ENCODE data around the gene BBLN.
"Not testable (repeated sequence)": the region's sequence is repeated elsewhere in the genome, so short reads cannot be mapped to it uniquely, and the experiment has no call there.

The BBLN gene

DNA sequence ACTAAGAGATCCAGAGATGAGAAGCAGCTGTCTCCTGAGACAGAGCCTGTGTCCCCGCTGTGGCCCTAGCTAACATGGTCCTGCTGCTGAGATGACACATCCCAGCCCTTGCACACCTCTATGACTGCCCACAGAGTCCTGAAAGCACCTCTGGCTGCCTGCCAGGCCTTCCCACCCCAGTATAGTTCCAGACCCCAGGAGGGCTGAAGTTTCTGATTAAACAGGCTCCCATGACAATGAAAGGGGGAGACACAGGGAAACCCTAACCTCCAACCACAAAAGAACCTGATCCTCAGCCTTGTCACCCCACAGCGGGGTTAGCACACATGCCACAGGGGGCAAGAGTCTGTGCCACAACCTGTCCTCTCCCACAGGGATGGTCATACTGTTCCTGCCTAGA lies 15.7 kb downstream of the BBLN start:
- Histone ChIP-seq H3K9ac (ENCODE audit: low read depth, low read length) (no peak overlapping the region), H3K9me3 (ENCODE audit: control insufficient read depth, insufficient read depth, low read length) (no peaks in the 10 kb centered on the region), H3K36me3 (ENCODE audit: insufficient read depth, low read length) (peaks cover 21% of the 10 kb centered on the region), H3K4me1 (ENCODE audit: insufficient read depth, low read length) (no peaks in the 10 kb centered on the region)

DNA sequence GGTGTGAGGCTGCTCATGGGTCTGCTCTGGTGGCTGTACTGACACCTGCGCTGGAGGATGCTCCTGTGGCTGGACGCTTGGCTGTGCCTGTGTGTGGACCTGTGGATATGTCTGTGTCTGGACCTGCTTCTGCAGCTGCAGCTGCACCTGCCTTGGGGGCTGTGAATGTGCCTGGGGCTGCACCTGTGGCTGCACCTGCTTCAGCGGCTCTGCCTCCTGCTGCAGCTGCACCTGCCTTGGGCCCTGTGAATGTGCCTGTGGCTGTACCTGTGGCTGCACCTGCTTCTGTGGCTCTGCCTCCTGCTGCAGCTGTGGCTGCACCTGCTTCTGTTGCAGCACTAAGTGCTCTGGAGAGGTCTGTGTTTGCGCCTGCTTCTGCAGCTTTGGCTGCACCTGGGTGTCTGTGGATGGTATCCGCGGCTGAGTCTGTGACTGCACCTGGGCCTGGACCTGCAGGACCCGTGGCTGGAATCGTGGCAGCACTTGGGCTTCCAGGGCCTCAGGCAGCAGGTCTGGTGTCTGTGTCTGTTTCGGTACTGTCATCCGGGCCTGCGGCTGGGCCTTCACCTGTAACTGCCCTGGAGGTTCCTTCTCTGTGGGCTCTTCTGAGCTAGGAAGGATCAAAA lies 18.9 kb downstream of the BBLN start:
- no peak overlapping the region for H3K9ac ChIP-seq (ENCODE audit: low read depth, low read length)
- no peaks in the 10 kb centered on the region for H3K9me3 ChIP-seq (ENCODE audit: control insufficient read depth, insufficient read depth, low read length)
- H3K36me3 ChIP-seq (ENCODE audit: insufficient read depth, low read length) = peaks cover 21% of the 10 kb centered on the region
- no peaks in the 10 kb centered on the region for H3K4me1 ChIP-seq (ENCODE audit: insufficient read depth, low read length)

DNA sequence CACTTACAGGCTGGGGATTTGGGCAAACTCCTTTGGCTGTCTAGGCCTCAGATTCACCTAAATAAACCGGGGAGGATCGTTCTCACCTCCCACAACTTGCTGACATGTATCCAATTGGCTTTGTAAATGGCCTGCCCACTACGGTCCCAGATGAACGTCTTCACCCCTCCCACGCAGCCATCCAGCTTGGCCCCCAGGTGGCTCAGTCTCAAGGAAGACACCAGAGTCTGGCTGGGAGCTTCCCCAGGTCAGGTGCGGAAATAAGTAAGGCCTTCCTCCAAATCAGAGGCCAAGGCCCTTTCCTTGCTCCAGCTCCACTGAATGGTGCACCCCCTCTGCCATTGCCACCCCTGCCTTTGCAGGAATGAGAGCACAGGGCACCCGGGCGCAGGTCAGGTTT lies 19.9 kb downstream of the BBLN start:
- Histone ChIP-seq H3K36me3 (ENCODE audit: insufficient read depth, low read length) (peaks cover 21% of the 10 kb centered on the region), H3K4me1 (ENCODE audit: insufficient read depth, low read length) (no peaks in the 10 kb centered on the region), H3K9me3 (ENCODE audit: control insufficient read depth, insufficient read depth, low read length) (no peaks in the 10 kb centered on the region), H3K9ac (ENCODE audit: low read depth, low read length) (no peak overlapping the region)

DNA sequence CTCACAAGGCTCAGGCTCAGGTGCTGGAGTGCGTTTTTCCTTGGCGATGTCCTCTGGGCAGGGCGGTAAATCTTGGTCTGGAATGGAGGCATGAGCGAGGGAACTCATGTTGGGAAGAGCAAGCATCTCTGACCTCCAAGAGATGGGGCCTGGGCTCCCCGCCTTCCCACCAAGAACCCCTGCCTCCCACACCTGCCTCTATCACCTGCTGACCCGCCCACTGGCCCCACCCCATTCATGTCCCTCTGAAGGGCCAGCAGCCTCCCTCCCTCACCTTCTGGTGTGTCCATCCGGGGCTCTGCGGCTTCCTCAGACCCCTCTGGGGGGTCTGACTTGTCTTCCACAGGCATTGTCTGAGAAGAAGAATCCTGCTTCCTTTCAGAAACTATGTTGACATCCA lies 20.4 kb downstream of the BBLN start:
- Histone ChIP-seq H3K9ac (ENCODE audit: low read depth, low read length) (no peak overlapping the region), H3K4me1 (ENCODE audit: insufficient read depth, low read length) (no peaks in the 10 kb centered on the region), H3K9me3 (ENCODE audit: control insufficient read depth, insufficient read depth, low read length) (no peaks in the 10 kb centered on the region), H3K36me3 (ENCODE audit: insufficient read depth, low read length) (peaks cover 21% of the 10 kb centered on the region)

DNA sequence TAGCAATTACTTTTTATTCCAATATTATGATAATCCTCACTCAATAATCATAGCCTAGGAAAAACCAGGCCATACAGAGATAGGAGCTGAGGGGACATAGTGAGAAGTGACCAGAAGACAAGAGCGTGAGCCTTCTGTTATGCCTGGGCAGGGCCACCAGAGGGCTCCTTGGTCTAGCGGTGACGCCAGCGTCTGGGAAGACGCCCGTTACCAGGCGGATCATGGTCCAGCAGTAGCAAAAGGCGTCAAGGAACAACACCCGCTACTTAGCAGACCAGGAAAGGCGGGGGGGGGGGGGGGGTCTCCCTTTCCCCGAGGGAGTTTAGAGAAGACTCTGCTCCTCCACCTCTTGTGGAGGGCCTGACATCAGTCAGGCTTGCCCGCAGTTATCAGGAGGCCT lies 21.4 kb downstream of the BBLN start:
- not testable (repeated sequence) for H3K4me1 ChIP-seq (ENCODE audit: insufficient read depth, low read length); H3K9ac ChIP-seq (ENCODE audit: low read depth, low read length); H3K9me3 ChIP-seq (ENCODE audit: control insufficient read depth, insufficient read depth, low read length)
- H3K36me3 ChIP-seq (ENCODE audit: insufficient read depth, low read length) = peaks cover 21% of the 10 kb centered on the region

DNA sequence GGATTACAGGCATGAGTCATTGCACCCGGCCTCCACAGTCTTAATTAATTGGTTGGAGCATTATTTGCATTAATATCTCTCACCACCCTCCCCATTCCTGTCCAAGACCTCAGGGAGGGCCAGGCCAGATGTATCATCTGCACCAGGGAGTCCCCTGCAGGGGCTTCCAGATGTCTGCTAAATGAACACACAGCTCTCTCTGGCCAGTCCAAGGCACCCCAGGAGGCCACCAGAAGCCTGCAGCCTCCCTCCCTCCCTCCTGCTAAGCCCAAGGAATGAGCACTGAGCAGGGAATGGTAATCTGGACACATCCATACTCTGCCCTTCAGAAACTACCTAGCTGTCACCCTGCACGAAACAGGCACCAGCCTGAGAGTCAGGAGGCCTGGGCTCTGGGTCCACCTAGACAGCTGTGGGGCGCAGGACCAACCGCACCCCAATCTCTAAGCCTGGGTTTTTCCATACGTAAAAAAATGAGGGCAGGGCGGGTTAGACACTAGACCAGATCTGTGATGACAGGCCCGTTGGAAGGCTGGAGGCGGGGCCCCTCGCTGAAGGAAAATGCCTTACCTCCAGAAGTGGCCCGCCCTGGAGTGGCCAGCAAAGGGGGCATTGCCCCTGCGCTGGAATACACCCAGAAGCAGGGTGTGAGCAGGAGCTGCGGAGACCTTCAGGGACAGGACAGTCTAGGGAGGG lies 23.0 kb downstream of the BBLN start:
- no peaks in the 10 kb centered on the region for H3K4me1 ChIP-seq (ENCODE audit: insufficient read depth, low read length)
- no peak overlapping the region for H3K9ac ChIP-seq (ENCODE audit: low read depth, low read length)
- H3K9me3 ChIP-seq (ENCODE audit: control insufficient read depth, insufficient read depth, low read length) = no peaks in the 10 kb centered on the region
- peaks cover 18% of the 10 kb centered on the region for H3K36me3 ChIP-seq (ENCODE audit: insufficient read depth, low read length)

DNA sequence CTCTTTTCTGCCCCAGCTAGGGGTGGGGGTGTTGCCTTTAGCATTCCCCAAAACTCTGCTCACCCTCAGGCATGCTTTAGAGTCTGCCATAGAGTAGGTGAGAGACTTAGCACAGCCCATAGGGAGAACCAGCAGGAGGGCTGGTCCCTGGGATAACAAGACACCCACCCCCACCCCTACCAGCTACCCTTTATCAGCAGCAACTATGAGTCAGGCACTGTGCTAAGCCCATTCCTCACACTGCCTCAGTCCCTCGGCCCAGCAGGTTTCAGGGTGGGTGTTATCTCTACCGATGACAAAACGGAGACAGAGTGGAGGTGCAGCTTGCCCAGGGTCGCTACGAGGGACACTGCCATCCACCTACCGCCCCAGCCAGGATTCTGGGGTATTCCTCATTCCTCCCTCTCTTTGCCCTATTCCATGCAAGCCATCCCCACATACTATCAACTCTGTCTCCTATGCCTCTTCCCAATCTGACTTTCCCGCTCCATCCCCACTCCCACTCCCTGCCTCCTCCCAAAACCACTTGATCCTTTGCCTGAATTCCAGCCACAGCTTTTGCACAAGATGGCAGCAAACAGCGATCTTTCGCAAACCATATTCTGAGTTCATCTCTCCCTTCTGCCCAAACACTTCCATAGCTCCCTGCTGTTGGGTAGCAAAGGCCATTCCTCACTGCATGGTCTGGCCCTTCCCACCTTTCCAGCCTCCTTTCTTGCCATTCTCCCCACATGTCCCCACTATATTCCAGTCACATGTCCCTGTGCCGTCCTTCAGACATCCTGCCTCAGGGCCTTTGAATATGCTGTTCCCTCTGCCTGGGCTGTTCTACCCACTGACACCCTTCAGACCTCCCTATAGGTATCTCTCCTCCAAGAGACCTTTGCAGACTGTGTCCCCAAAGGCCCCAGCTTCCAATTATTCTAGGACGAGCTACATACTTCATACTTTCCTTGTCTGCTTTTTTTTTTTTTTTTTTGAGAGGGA lies 26.2 kb downstream of the BBLN start:
- H3K4me1 ChIP-seq (ENCODE audit: insufficient read depth, low read length) = no peaks in the 10 kb centered on the region
- H3K36me3 ChIP-seq (ENCODE audit: insufficient read depth, low read length) = peaks cover 4% of the 10 kb centered on the region; the same call in 1 of the 2 replicates

DNA sequence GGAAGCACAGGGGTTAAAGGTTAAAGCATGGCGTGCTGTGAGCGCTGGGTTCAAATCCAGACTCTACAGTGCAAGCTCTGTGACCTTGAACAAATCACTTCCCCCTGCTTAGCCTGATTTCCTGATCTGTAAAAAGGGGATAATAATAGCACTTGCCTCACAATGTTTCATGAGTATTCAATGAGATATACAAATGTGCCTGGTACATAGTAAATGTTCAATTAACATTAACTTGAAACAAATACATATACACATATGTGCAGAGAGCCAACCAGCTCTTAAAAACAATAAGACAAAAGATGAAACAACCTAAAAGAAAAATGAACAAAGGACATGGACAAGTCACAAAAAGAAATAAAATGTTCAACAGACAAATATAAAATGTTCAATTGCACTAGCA lies 27.3 kb downstream of the BBLN start:
- H3K9ac ChIP-seq (ENCODE audit: low read depth, low read length) = no peak overlapping the region
- no peaks in the 10 kb centered on the region for H3K4me1 ChIP-seq (ENCODE audit: insufficient read depth, low read length)
- peaks cover 4% of the 10 kb centered on the region; the same call in 1 of the 2 replicates for H3K36me3 ChIP-seq (ENCODE audit: insufficient read depth, low read length)

More for the DNA sequence above, 26.2 kb downstream of the BBLN start:
- Histone ChIP-seq H3K9ac (ENCODE audit: low read depth, low read length) (no peak overlapping the region), H3K9me3 (ENCODE audit: control insufficient read depth, insufficient read depth, low read length) (no peaks in the 10 kb centered on the region)

DNA sequence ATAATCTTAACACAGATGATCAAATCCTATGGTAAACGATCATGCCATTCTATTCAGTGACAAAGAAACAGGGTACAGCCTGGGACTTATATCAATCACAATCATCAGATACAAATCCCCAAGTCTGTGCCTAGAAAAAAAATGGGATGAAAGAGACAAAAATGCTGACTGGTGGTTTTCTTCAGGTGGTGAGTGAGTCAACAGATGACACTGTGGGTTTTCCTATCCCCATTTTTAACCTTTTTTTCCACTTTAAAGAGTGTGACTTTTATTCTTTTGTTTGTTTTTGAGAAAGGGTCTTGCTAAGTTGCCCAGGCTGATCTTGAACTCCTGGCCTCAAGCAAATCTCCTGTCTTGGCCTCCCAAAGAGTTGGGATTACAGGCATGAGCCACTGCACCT lies 28.1 kb downstream of the BBLN start:
- H3K4me1 ChIP-seq (ENCODE audit: insufficient read depth, low read length) = no peaks in the 10 kb centered on the region
- no peaks in the 10 kb centered on the region for H3K9me3 ChIP-seq (ENCODE audit: control insufficient read depth, insufficient read depth, low read length)
- no peak overlapping the region for H3K9ac ChIP-seq (ENCODE audit: low read depth, low read length)
- H3K36me3 ChIP-seq (ENCODE audit: insufficient read depth, low read length) = peaks cover 4% of the 10 kb centered on the region; the same call in 1 of the 2 replicates

More for the DNA sequence above, 27.3 kb downstream of the BBLN start:
- H3K9me3 ChIP-seq (ENCODE audit: control insufficient read depth, insufficient read depth, low read length) = no peaks in the 10 kb centered on the region

DNA sequence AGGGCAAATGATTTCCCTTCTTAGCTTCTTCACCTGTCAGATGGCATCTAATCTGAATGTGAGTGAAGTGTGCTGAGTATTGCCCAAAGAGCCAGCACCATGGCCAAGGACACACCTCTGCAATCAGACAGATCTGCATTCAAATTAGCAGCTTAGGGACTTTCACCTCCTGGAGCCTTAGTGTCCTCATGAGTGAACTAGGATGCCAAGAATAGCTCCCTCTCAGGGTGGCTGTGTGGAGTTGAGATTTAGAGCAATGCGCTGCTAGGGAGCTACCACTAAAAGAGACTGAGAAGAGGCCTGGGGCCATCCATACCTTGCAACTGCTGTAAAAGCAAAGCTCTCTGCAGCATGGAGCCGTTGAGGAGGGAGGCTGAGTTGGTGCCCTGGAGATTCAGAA lies 29.9 kb downstream of the BBLN start:
- Histone ChIP-seq H3K4me1 (ENCODE audit: insufficient read depth, low read length) (no peaks in the 10 kb centered on the region), H3K9ac (ENCODE audit: low read depth, low read length) (no peak overlapping the region), H3K9me3 (ENCODE audit: control insufficient read depth, insufficient read depth, low read length) (no peaks in the 10 kb centered on the region), H3K36me3 (ENCODE audit: insufficient read depth, low read length) (peaks cover 4% of the 10 kb centered on the region; the same call in 1 of the 2 replicates)

DNA sequence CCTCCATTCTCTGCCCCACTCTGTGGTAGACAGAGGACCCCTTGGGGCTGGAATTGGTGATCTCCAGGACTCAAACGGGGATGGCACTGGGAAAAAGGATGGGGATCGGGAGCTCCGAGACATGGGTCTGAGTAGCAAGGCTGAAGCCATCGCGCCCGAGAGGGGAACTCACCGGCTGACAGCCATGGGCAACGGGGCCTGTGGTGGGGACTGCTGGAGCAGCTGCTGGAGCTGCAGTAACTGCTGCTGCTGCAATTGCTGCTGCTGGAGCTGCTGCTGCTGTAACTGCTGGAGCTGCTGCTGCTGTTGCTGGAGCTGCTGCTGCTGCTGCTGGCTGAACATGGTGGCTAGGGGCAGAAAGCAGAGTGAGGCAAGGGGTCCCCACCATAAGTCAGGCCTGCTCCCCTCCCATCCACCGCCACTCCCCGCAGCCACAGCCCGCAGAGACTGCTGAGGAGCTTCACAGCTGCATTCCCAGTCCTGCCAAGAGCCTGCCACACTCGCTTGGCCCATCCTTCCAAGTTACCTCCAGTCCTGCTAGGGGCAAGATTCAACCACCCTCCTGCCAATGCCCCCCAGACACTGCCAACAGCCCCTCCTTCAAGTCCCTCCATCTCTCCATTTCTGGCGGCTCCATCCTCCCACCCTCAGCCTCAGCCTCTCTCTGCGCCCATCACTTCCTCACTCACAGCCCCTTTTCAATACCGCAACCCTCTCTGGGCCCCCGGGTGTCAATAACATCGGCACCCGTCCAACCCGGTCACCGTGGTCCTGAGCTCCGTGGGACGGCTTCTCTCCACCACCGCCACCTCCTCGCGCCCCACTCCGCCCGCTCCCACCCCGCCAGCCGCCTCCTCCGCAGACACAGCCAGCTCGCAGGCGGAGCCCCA lies 30.7 kb downstream of the BBLN start:
- Histone ChIP-seq H3K36me3 (ENCODE audit: insufficient read depth, low read length) (peaks cover 4% of the 10 kb centered on the region; the same call in 1 of the 2 replicates), H3K4me1 (ENCODE audit: insufficient read depth, low read length) (no peaks in the 10 kb centered on the region), H3K9me3 (ENCODE audit: control insufficient read depth, insufficient read depth, low read length) (no peaks in the 10 kb centered on the region)

DNA sequence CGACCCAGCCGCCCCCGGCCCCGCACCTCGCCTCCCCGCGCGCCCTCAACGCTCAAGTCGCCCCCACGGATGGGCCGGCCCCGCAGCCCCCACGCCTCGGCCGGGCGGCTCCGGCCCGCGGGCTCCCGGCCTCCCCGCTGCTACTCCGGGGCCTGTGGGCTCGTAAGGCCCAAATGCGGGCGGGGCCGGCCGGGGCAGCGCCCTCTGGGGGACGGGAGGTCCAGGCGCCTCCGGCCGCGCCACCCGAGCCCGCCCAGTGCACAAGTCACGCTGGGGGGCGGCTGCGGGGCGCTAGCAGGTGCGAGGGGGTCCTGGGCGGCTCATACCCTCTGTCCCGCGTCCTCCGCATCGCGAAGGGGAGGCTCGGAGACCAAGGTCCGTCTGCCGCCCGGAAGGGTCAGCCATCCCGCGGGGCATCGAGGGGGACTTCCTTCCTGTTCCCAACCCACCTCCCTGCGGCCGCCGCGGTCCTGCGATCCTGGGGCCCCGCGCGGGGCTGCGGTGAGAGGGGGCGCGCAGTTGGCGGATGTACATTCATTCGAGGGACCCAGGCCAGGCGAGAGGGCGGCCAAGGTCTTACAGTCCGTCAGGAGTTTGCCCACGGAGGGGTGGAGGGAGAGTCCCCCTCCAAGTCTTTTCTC lies 31.5 kb downstream of the BBLN start, which contains the start of gene CIZ1:
TSS of gene CIZ1 (minus strand) at position 167 of the 641 bp plus-strand sequence. CDS start 715 bp downstream, outside the sequence.
- H3K36me3 ChIP-seq (ENCODE audit: insufficient read depth, low read length) = peaks cover 4% of the 10 kb centered on the region; the same call in 1 of the 2 replicates
- H3K4me1 ChIP-seq (ENCODE audit: insufficient read depth, low read length) = no peaks in the 10 kb centered on the region
- peak within 1 kb of the TSS; percentile 92 for H3K9ac ChIP-seq (ENCODE audit: low read depth, low read length)
- no peaks in the 10 kb centered on the region for H3K9me3 ChIP-seq (ENCODE audit: control insufficient read depth, insufficient read depth, low read length)

More for the DNA sequence above, 30.7 kb downstream of the BBLN start:
- peak overlapping the region; percentile 92 for H3K9ac ChIP-seq (ENCODE audit: low read depth, low read length)
